HG02870 (cell line): ENCODE measurements around the gene NUCB1.

Source experiments
- ATAC-seq: cut with Tn5 transposase; IDR thresholded peaks from one replicate; pipeline ENCODE4 v1.9.1; 2021; ENCODE audit warnings: mild to moderate bottlenecking, moderate library complexity; ENCODE audit not compliant: unreplicated experiment

Gene NUCB1

GRCh38 chr19:48933382-48933932 is 33.3 kb downstream of the NUCB1 start, which contains the start of gene DHDH:
TSS of gene DHDH (plus strand) at chr19:48933699. CDS start at chr19:48933722, 23 bp downstream.
- no peak for ATAC-seq

- ATAC-seq, result no peak
Measured at GRCh38 chr19:48934837-48935236, 34.7 kb downstream of the NUCB1 start.

- ATAC-seq, result no peak
Measured at GRCh38 chr19:48935864-48936263, 35.8 kb downstream of the NUCB1 start.

GRCh38 chr19:48938256-48938655 is 38.1 kb downstream of the NUCB1 start:
- no peak for ATAC-seq

GRCh38 chr19:48940902-48941301 is 40.8 kb downstream of the NUCB1 start:
- ATAC-seq, result no peak

- ATAC-seq, result no peak
Measured at GRCh38 chr19:48943081-48943480, 43.0 kb downstream of the NUCB1 start.

- no peak for ATAC-seq
Measured at GRCh38 chr19:48945415-48945814, 45.3 kb downstream of the NUCB1 start.

- no peak for ATAC-seq
Measured at GRCh38 chr19:48945817-48946216, 45.7 kb downstream of the NUCB1 start.

GRCh38 chr19:48946463-48947257 is 46.5 kb downstream of the NUCB1 start:
- ATAC-seq, result no peak

- no peak for ATAC-seq
Measured at GRCh38 chr19:48947258-48947542, 47.1 kb downstream of the NUCB1 start.

GRCh38 chr19:48950159-48950558 is 50.0 kb downstream of the NUCB1 start:
- ATAC-seq, result no peak

GRCh38 chr19:48950830-48951519 is 50.9 kb downstream of the NUCB1 start:
- no peak for ATAC-seq

GRCh38 chr19:48953141-48953540 is 53.0 kb downstream of the NUCB1 start:
- ATAC-seq, result no peak

- no peak for ATAC-seq
Measured at GRCh38 chr19:48953990-48954594, 54.0 kb downstream of the NUCB1 start.

GRCh38 chr19:48954595-48955307 is 54.6 kb downstream of the NUCB1 start, which contains the start of gene BAX:
TSS of gene BAX (plus strand) at chr19:48954875. CDS start at chr19:48954929, 54 bp downstream.
- ATAC-seq, result peak; percentile 70

GRCh38 chr19:48955308-48955958 is 55.3 kb downstream of the NUCB1 start:
- no peak for ATAC-seq

- ATAC-seq, result no peak
Measured at GRCh38 chr19:48958006-48958405, 57.9 kb downstream of the NUCB1 start.

- no peak for ATAC-seq
Measured at GRCh38 chr19:48959341-48960239, 59.5 kb downstream of the NUCB1 start.

- no peak for ATAC-seq
Measured at GRCh38 chr19:48961051-48961649, 61.0 kb downstream of the NUCB1 start.
